Ishikawa (cell line): Measurements from ENCODE around the gene ZNF480.

Source experiments
- CEBPB ChIP-seq: IDR thresholded peaks from 2 replicates; pipeline ENCODE4 v1.6.1; 2012
- CREB1 ChIP-seq: IDR thresholded peaks from 2 replicates; pipeline ENCODE4 v1.6.1; 2012; ENCODE audit warnings: low read depth
- EGR1 ChIP-seq: IDR thresholded peaks from 2 replicates; pipeline ENCODE4 v1.6.1; 2012
- EP300 ChIP-seq: IDR thresholded peaks from 2 replicates; pipeline ENCODE4 v1.6.1; 2012; ENCODE audit warnings: borderline replicate concordance
- FOXM1 ChIP-seq: IDR thresholded peaks from 2 replicates; pipeline ENCODE4 v1.6.1; 2012; ENCODE audit warnings: low read depth, borderline replicate concordance
- NFIC ChIP-seq: IDR thresholded peaks from 2 replicates; pipeline ENCODE4 v1.6.1; 2012
- RAD21 ChIP-seq: IDR thresholded peaks from 2 replicates; pipeline ENCODE4 v1.6.1; 2012; ENCODE audit warnings: low read depth
- TAF1 ChIP-seq: IDR thresholded peaks from 2 replicates; pipeline ENCODE4 v1.6.1; 2012; ENCODE audit warnings: low read depth, mild to moderate bottlenecking
- TCF12 ChIP-seq: IDR thresholded peaks from 2 replicates; pipeline ENCODE4 v1.6.1; 2012; ENCODE audit warnings: low read depth
- TEAD4 ChIP-seq: IDR thresholded peaks from 2 replicates; pipeline ENCODE4 v1.6.1; 2012
- YY1 ChIP-seq: IDR thresholded peaks from 2 replicates; pipeline ENCODE4 v1.6.1; 2012; ENCODE audit warnings: low read depth
- ZBTB7A ChIP-seq: IDR thresholded peaks from 2 replicates; pipeline ENCODE4 v1.6.1; 2012; ENCODE audit warnings: low read depth
- TF ChIP-seq, protein P1 (sequence below): IDR thresholded peaks from 2 replicates; pipeline ENCODE4 v1.6.1; 2012; ENCODE audit warnings: low read depth, mild to moderate bottlenecking
- TF ChIP-seq, protein P2 (sequence below): IDR thresholded peaks from 2 replicates; pipeline ENCODE4 v1.6.1; 2012
- TF ChIP-seq, protein P3 (sequence below): IDR thresholded peaks from 2 replicates; pipeline ENCODE4 v1.6.1; 2012

Gene ZNF480

DNA sequence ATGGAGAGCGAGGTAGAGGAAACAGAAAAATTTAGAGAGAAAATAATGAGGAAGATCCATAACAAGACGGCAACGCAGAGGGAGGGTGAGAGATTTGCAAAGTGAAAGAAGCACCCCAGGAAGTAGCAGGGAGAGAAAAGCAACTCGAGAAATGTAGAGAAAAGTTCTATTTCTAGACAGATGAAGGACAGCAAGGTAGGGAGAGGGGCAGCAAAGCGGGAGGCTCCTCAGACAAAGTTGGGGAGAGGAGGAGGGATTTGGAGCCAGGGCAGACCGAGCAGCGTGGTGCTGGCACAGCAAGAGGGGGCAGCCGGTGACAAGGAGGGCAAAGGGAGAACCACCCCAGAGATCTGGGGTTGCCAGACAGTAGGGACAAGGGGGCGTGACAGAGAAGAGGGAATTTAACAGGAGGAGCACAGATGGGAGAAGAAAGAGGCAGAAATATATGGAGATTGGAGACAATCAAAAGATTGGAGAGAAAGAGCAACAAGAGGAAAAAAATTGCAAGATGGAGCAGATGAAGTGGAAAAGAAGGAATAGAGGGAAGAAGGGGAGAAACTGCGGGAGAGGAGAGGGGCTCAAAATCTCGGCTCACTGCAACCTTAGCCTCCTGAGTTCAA lies 26.6 kb upstream of the ZNF480 start:
- TF ChIP-seq EGR1 (no peak), TCF12 (no peak), YY1 (no peak), CEBPB (no peak), TAF1 (no peak), FOXM1 (no peak), CREB1 (no peak), TEAD4 (no peak), ZBTB7A (no peak), NFIC (no peak), RAD21 (no peak), EP300 (no peak)
- TF ChIP-seq, protein P1, sequence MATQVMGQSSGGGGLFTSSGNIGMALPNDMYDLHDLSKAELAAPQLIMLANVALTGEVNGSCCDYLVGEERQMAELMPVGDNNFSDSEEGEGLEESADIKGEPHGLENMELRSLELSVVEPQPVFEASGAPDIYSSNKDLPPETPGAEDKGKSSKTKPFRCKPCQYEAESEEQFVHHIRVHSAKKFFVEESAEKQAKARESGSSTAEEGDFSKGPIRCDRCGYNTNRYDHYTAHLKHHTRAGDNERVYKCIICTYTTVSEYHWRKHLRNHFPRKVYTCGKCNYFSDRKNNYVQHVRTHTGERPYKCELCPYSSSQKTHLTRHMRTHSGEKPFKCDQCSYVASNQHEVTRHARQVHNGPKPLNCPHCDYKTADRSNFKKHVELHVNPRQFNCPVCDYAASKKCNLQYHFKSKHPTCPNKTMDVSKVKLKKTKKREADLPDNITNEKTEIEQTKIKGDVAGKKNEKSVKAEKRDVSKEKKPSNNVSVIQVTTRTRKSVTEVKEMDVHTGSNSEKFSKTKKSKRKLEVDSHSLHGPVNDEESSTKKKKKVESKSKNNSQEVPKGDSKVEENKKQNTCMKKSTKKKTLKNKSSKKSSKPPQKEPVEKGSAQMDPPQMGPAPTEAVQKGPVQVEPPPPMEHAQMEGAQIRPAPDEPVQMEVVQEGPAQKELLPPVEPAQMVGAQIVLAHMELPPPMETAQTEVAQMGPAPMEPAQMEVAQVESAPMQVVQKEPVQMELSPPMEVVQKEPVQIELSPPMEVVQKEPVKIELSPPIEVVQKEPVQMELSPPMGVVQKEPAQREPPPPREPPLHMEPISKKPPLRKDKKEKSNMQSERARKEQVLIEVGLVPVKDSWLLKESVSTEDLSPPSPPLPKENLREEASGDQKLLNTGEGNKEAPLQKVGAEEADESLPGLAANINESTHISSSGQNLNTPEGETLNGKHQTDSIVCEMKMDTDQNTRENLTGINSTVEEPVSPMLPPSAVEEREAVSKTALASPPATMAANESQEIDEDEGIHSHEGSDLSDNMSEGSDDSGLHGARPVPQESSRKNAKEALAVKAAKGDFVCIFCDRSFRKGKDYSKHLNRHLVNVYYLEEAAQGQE, result no peak
- TF ChIP-seq, protein P2, sequence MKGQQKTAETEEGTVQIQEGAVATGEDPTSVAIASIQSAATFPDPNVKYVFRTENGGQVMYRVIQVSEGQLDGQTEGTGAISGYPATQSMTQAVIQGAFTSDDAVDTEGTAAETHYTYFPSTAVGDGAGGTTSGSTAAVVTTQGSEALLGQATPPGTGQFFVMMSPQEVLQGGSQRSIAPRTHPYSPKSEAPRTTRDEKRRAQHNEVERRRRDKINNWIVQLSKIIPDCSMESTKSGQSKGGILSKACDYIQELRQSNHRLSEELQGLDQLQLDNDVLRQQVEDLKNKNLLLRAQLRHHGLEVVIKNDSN, result no peak
- TF ChIP-seq, protein P3, sequence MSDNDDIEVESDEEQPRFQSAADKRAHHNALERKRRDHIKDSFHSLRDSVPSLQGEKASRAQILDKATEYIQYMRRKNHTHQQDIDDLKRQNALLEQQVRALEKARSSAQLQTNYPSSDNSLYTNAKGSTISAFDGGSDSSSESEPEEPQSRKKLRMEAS, result no peak

DNA sequence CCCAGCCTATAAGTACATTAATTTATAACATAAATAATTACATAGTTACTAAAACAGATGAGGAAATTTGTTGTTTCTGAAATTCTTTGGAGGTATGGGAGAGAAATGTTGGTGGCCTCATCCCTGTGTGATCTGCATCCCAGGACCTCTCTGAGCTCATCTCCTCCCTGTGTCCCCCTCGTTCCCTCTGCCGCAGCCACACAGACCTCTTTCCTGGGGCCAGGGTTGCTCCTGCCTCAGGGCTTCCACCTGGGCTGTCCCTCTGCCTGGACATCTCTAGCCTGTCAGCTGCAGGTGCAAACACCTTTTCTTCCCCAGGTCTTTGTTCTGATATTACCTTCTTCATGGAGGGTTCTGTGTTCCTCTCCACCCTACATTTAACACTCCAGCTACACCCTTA lies 23.7 kb upstream of the ZNF480 start:
- TF ChIP-seq, protein P3, result no peak

DNA sequence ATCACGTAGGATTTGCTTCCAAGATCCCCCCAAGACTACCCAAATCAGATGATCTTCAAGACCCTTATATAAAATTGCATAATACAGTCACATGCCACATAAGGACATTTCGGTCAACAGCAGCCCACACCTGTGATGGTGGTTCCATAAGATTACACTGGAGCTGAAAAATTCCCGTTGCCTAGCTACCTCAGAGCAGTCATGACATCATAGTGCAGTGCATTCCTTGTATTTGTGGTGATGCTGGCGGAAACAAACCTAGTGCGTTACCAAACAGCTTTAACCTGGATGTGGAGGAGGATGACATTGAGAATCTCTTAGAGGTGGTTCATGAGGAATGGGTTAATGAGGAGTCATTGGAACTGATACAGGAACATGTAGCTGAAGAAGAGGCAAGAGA lies 22.8 kb upstream of the ZNF480 start:
- no peak for TF ChIP-seq CEBPB
- TF ChIP-seq, protein P2, result no peak
- no peak for TF ChIP-seq YY1
- no peak for TF ChIP-seq CREB1
- TF ChIP-seq FOXM1, result no peak
- no peak for TF ChIP-seq EP300
- TF ChIP-seq EGR1, result no peak
- TF ChIP-seq TAF1, result no peak
- no peak for TF ChIP-seq TEAD4
- TF ChIP-seq RAD21, result no peak
- TF ChIP-seq NFIC, result no peak
- TF ChIP-seq, protein P1, result no peak
- TF ChIP-seq ZBTB7A, result no peak
- TF ChIP-seq, protein P3, result no peak
- TF ChIP-seq TCF12, result no peak

DNA sequence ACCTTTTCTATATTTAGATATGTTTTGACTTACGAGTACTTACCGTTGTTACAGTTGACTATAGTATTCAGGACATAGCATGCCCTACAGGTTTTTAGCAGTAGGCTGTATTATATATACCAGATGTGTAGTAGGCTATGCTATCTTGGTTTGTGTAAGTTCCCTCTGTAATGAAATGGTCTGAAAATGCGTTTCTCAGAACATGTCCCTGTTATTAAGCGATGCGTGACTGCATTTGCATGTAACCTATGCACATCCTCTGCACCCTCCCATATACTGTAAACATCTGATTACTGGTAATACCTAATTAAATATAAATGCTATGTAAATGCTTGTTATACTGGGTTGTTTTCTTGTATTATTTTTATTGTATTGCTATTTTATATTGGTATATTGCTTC lies 21.0 kb upstream of the ZNF480 start:
- TF ChIP-seq TAF1 (no peak), EGR1 (no peak), NFIC (no peak), EP300 (no peak), ZBTB7A (no peak), TCF12 (no peak), YY1 (no peak), CREB1 (no peak), FOXM1 (no peak), CEBPB (no peak)
- TF ChIP-seq, protein P3, result no peak
- TF ChIP-seq, protein P1, result no peak
- TF ChIP-seq, protein P2, result no peak
